PC-3 (cell line): ENCODE results near the gene CSAG1.
"Not testable (repeated sequence)": the region's sequence is repeated elsewhere in the genome, so short reads cannot be mapped to it uniquely, and the experiment has no call there.

ENCODE experiments used
- EZH2phosphoT487 ChIP-seq: fragments of 300-600 bp; sonication (generic); IDR thresholded peaks from 2 replicates; pipeline ENCODE4 v1.6.1; 2018; ENCODE audit warnings: mild to moderate bottlenecking, antibody characterized with exemption, low read length, borderline replicate concordance
- TF ChIP-seq, protein P1 (sequence below): fragments of 300-600 bp; sonication (generic); conservative IDR thresholded peaks from 2 replicates; pipeline ENCODE4 v1.5.1; 2017; ENCODE audit warnings: antibody characterized with exemption, low read depth, mild to moderate bottlenecking, low read length

DNA sequence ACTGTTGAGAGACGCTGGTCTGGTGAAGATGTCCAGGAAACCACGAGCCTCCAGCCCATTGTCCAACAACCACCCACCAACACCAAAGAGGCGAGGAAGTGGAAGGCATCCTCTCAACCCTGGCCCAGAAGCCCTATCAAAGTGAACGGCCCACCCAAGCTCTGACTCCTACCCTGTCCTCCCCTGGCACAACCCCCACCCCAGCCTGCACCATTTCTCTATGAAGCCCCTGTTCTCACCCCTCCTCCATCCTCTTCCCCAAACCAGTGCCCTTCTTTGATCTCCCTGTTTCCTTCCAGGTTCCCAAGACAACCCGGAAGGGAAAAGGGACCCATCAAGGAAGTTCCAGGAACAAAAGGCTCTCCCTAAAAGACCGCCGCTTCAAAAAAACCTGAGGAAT is 26.0 kb upstream of the CSAG1 start:
- TF ChIP-seq, protein P1, sequence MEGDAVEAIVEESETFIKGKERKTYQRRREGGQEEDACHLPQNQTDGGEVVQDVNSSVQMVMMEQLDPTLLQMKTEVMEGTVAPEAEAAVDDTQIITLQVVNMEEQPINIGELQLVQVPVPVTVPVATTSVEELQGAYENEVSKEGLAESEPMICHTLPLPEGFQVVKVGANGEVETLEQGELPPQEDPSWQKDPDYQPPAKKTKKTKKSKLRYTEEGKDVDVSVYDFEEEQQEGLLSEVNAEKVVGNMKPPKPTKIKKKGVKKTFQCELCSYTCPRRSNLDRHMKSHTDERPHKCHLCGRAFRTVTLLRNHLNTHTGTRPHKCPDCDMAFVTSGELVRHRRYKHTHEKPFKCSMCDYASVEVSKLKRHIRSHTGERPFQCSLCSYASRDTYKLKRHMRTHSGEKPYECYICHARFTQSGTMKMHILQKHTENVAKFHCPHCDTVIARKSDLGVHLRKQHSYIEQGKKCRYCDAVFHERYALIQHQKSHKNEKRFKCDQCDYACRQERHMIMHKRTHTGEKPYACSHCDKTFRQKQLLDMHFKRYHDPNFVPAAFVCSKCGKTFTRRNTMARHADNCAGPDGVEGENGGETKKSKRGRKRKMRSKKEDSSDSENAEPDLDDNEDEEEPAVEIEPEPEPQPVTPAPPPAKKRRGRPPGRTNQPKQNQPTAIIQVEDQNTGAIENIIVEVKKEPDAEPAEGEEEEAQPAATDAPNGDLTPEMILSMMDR: not testable (repeated sequence)
- TF ChIP-seq EZH2phosphoT487: not testable (repeated sequence)
